ENCODE measurements around the gene ZBTB1.

DNA sequence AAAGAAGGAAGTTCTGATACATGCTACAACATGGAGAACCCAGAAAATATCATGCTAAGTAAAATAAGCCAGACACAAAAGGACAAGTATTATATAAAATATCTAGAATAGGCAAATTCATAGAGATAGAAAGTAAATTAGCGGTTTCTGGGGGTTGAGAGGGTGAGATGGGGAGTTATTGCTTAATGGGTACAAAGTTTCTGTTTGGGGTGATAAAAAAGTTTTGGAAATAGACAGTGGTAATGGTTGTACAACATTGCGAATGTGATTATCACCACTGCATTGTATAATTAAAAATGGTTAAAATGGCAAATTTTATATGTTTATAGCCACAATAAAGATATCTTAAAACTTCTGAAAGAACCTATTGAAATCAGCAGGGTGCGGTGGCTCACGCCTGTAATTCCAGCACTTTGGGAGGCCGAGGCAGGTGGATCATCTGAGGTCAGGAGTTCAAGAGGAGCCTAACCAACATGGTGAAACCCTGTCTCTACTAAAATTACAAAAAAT lies 15.9 kb upstream of the ZBTB1 start:
- TF ChIP-seq POLR2AphosphoS5 (IDR thresholded peaks at IDR 0.05) (no peak), POLR2A (IDR thresholded peaks at IDR 0.05) (no peak)
- TF ChIP-seq, protein P1, sequence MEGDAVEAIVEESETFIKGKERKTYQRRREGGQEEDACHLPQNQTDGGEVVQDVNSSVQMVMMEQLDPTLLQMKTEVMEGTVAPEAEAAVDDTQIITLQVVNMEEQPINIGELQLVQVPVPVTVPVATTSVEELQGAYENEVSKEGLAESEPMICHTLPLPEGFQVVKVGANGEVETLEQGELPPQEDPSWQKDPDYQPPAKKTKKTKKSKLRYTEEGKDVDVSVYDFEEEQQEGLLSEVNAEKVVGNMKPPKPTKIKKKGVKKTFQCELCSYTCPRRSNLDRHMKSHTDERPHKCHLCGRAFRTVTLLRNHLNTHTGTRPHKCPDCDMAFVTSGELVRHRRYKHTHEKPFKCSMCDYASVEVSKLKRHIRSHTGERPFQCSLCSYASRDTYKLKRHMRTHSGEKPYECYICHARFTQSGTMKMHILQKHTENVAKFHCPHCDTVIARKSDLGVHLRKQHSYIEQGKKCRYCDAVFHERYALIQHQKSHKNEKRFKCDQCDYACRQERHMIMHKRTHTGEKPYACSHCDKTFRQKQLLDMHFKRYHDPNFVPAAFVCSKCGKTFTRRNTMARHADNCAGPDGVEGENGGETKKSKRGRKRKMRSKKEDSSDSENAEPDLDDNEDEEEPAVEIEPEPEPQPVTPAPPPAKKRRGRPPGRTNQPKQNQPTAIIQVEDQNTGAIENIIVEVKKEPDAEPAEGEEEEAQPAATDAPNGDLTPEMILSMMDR (IDR thresholded peaks at IDR 0.05 in 8 of 11, conservative IDR thresholded peaks at IDR 0.05 in 3 of 11): no peak
